ENCODE results near the gene GAL3ST2.

Gene GAL3ST2

GRCh38 chr2:241812730-241813643 is 36.4 kb downstream of the GAL3ST2 start:
- H3K4me3 ChIP-seq (ENCODE audit: low read depth in 1 of 2, low read length in 1 of 2), result no peak overlapping the region
- no peaks in the 10 kb centered on the region for H3K9me3 ChIP-seq
- H3K27ac ChIP-seq, result no peak overlapping the region
- no peak for TF ChIP-seq CTCF (IDR thresholded peaks at IDR 0.05)
- H3K36me3 ChIP-seq, result no peaks in the 10 kb centered on the region
- H3K27me3 ChIP-seq, result peaks cover 24% of the 10 kb centered on the region
- H3K4me1 ChIP-seq (ENCODE audit: control insufficient read depth in 1 of 2, insufficient read depth in 1 of 2, low read depth in 1 of 2, low read length in 1 of 2), result no peaks in the 10 kb centered on the region

GRCh38 chr2:241813644-241814392 is 37.2 kb downstream of the GAL3ST2 start:
- no peak overlapping the region for H3K27ac ChIP-seq
- no peaks in the 10 kb centered on the region for H3K9me3 ChIP-seq
- H3K36me3 ChIP-seq, result no peaks in the 10 kb centered on the region
- H3K4me1 ChIP-seq (ENCODE audit: control insufficient read depth in 1 of 2, insufficient read depth in 1 of 2, low read depth in 1 of 2, low read length in 1 of 2), result no peaks in the 10 kb centered on the region
- no peak for TF ChIP-seq CTCF (IDR thresholded peaks at IDR 0.05)
- H3K27me3 ChIP-seq, result peaks cover 31% of the 10 kb centered on the region
- no peak overlapping the region for H3K4me3 ChIP-seq (ENCODE audit: low read depth in 1 of 2, low read length in 1 of 2)

- no peak overlapping the region for H3K4me3 ChIP-seq (ENCODE audit: low read depth in 1 of 2, low read length in 1 of 2)
- H3K4me1 ChIP-seq (ENCODE audit: control insufficient read depth in 1 of 2, insufficient read depth in 1 of 2, low read depth in 1 of 2, low read length in 1 of 2), result no peaks in the 10 kb centered on the region
Measured at GRCh38 chr2:241814393-241814642, 37.7 kb downstream of the GAL3ST2 start.

GRCh38 chr2:241814643-241815476 is 38.2 kb downstream of the GAL3ST2 start:
- H3K27ac ChIP-seq, result no peak overlapping the region
- no peak for TF ChIP-seq CTCF (IDR thresholded peaks at IDR 0.05)
- no peaks in the 10 kb centered on the region for H3K4me1 ChIP-seq (ENCODE audit: control insufficient read depth in 1 of 2, insufficient read depth in 1 of 2, low read depth in 1 of 2, low read length in 1 of 2)
- no peak overlapping the region for H3K4me3 ChIP-seq (ENCODE audit: low read depth in 1 of 2, low read length in 1 of 2)
- peaks cover 31% of the 10 kb centered on the region for H3K27me3 ChIP-seq
- no peaks in the 10 kb centered on the region for H3K9me3 ChIP-seq
- no peaks in the 10 kb centered on the region for H3K36me3 ChIP-seq

More at GRCh38 chr2:241814393-241814642, 37.7 kb downstream of the GAL3ST2 start:
- TF ChIP-seq CTCF (IDR thresholded peaks at IDR 0.05), result no peak
- Histone ChIP-seq H3K36me3 (no peaks in the 10 kb centered on the region), H3K27me3 (peaks cover 31% of the 10 kb centered on the region), H3K9me3 (no peaks in the 10 kb centered on the region), H3K27ac (no peak overlapping the region)

All from neutrophil (primary cell).